Endothelial cell of umbilical vein (primary cell): ENCODE results near the gene GTF3C2. TPM values are rescaled to one million over a fixed set of nuclear protein-coding genes. Genes with fewer than 3 reads are reported as not detected.

Source experiments
- BruUV-seq: library from RNA; stranded (reverse); fragments of 400-500 nt; replicated peaks from 2 replicates; lab custom pipeline; 2021; lab: Mats Ljungman, UMichigan
- CTCF ChIA-PET: fragments of 300-600, 350-600 bp; sonication (Branson Sonifier 250); formaldehyde crosslinking; loops from one replicate; lab custom pipeline; 2021; ENCODE audit warnings: antibody characterized with exemption, inconsistent platforms; lab: Charles Lee
- POLR2A ChIA-PET: fragments of 300-600, 350-600 bp; sonication (Branson Sonifier 250); formaldehyde crosslinking; loops from one replicate; lab custom pipeline; 2021; ENCODE audit warnings: antibody characterized with exemption, inconsistent platforms; lab: Charles Lee
- DNase-seq: peaks from one replicate; pipeline ENCODE4 v3.0.0-alpha.2; 2011; ENCODE audit warnings: low read depth, low spot score
- FAIRE-seq: peaks from 2 replicates; lab custom pipeline; 2011; peaks lifted over from hg19 to GRCh38; lab: Jason Lieb, UNC
- H2AFZ ChIP-seq: 2 replicates; pipeline ENCODE4 v1.6.0; 2012; ENCODE audit warnings: low read depth, low read length, control low read depth, inconsistent platforms
- H3K27ac ChIP-seq: 2 replicates; pipeline ENCODE4 v1.5.1; 2011; ENCODE audit warnings: low read depth, mild to moderate bottlenecking, control low read depth, low read length, moderate library complexity; ENCODE audit not compliant: insufficient read depth
- H3K27me3 ChIP-seq, 2 experiments: 2 replicates each; pipeline versions ENCODE4 v1.6.0 to v1.6.1; 2011; ENCODE audit warnings: low read length in 2 of 2, mixed read lengths in 1 of 2; ENCODE audit not compliant: control insufficient read depth in 2 of 2, insufficient read depth in 2 of 2
- H3K36me3 ChIP-seq, 2 experiments: 2 replicates in 1 of 2; 3 replicates in 1 of 2; pipeline ENCODE4 v1.5.1; 2011; ENCODE audit warnings: low read length in 2 of 2, mild to moderate bottlenecking in 1 of 2, moderate library complexity in 1 of 2; ENCODE audit not compliant: control insufficient read depth in 2 of 2, insufficient read depth in 2 of 2; ENCODE audit errors: extremely low read depth in 1 of 2
- H3K4me1 ChIP-seq: 3 replicates; pipeline ENCODE4 v1.5.1; 2011; ENCODE audit warnings: mild to moderate bottlenecking, low read length; ENCODE audit not compliant: control insufficient read depth, insufficient read depth; ENCODE audit errors: extremely low read depth
- H3K4me2 ChIP-seq: 2 replicates; pipeline ENCODE4 v1.6.1; 2011; ENCODE audit warnings: low read length, control low read depth, mixed read lengths; ENCODE audit not compliant: insufficient read depth
- H3K4me3 ChIP-seq, 3 experiments: fragments of 200-600 bp in 1 of 3; sonication (generic), shearing (Covaris generic) in 1 of 3; replicated peaks in 1 of 3; 2 replicates each; pipeline ENCODE4 v1.5.1; 2011 to 2016; ENCODE audit warnings: control low read depth in 3 of 3, low read length in 3 of 3, mild to moderate bottlenecking in 2 of 3, inconsistent platforms in 1 of 3, low read depth in 1 of 3, moderate library complexity in 1 of 3; ENCODE audit not compliant: insufficient read depth in 1 of 3
- H3K79me2 ChIP-seq: 2 replicates; pipeline ENCODE4 v1.6.0; 2012; ENCODE audit warnings: low read length, inconsistent platforms; ENCODE audit not compliant: control insufficient read depth, insufficient read depth
- H3K9ac ChIP-seq: replicated peaks from 2 replicates; pipeline ENCODE3; 2011; ENCODE audit warnings: low read length, control low read depth; ENCODE audit not compliant: insufficient read depth; ENCODE audit errors: extremely low read depth
- H3K9me1 ChIP-seq: replicated peaks from 3 replicates; pipeline ENCODE4 v1.6.0; 2011; ENCODE audit warnings: mild to moderate bottlenecking, low read length; ENCODE audit not compliant: control insufficient read depth, insufficient read depth; ENCODE audit errors: extremely low read depth
- H3K9me3 ChIP-seq: replicated peaks from 2 replicates; pipeline ENCODE4 v1.5.1; 2012; ENCODE audit warnings: low read length, inconsistent platforms; ENCODE audit not compliant: control insufficient read depth, insufficient read depth
- H4K20me1 ChIP-seq: replicated peaks from 2 replicates; pipeline ENCODE3; 2011; ENCODE audit warnings: mild to moderate bottlenecking, low read length; ENCODE audit not compliant: control insufficient read depth, insufficient read depth; ENCODE audit errors: extremely low read depth
- CTCF ChIP-seq, 2 donors: IDR thresholded peaks; 1 replicate in 1 of 2; 2 replicates in 1 of 2; pipeline ENCODE4 v1.5.1; 2011; ENCODE audit warnings: low read length in 2 of 2, mild to moderate bottlenecking in 2 of 2, moderate library complexity in 2 of 2, control low read depth in 1 of 2, inconsistent platforms in 1 of 2, low read depth in 1 of 2; ENCODE audit not compliant: insufficient read depth in 1 of 2; ENCODE audit errors: extremely low read depth in 1 of 2
- EZH2 ChIP-seq: IDR thresholded peaks from 2 replicates; pipeline ENCODE4 v1.6.1; 2012; ENCODE audit warnings: borderline replicate concordance, low read depth, mild to moderate bottlenecking, moderate library complexity, low read length, inconsistent platforms; ENCODE audit not compliant: severe bottlenecking
- FOS ChIP-seq: IDR thresholded peaks from 2 replicates; pipeline ENCODE4 v1.6.1; 2011; ENCODE audit warnings: mild to moderate bottlenecking, low read length, moderate library complexity, borderline replicate concordance; ENCODE audit not compliant: insufficient read depth
- GATA2 ChIP-seq: IDR thresholded peaks from 2 replicates; pipeline ENCODE4 v1.7.0; 2011; ENCODE audit warnings: low read depth, mild to moderate bottlenecking, moderate library complexity, mixed read lengths, low read length; ENCODE audit not compliant: insufficient read length, insufficient read depth
- JUN ChIP-seq: IDR thresholded peaks from 2 replicates; pipeline ENCODE4 v1.6.1; 2011; ENCODE audit warnings: borderline replicate concordance, low read depth; ENCODE audit not compliant: insufficient read length, insufficient read depth
- MAX ChIP-seq: IDR thresholded peaks from 2 replicates; pipeline ENCODE4 v1.6.1; 2011; ENCODE audit not compliant: insufficient read depth, insufficient read length
- MYC ChIP-seq: IDR thresholded peaks from one replicate; pipeline ENCODE4 v1.6.1; 2011; ENCODE audit warnings: mild to moderate bottlenecking, low read depth, low read length
- POLR2A ChIP-seq: IDR thresholded peaks from 2 replicates; pipeline ENCODE4 v1.6.1; 2012; ENCODE audit warnings: low read depth, mild to moderate bottlenecking, control low read depth, low read length
- POLR2AphosphoS5 ChIP-seq: IDR thresholded peaks from 2 replicates; pipeline ENCODE4 v1.6.1; 2012; ENCODE audit warnings: low read depth, mild to moderate bottlenecking, control low read depth, low read length, moderate library complexity; ENCODE audit not compliant: insufficient read depth
- dilution Hi-C: fragments of 300-500 bp; cut with MboI; formaldehyde crosslinking; loops from one replicate; pipeline ENCODE4 v1.15.0; 2019; ENCODE audit warnings: low sequenced_read_pairs; ENCODE audit not compliant: extremely low pct_ligation_motif_present
- intact Hi-C: fragments of 100-400 bp; cut with micrococcal nuclease; formaldehyde crosslinking; loops from one replicate; pipeline ENCODE4 v1.10.0; 2022
- polyA plus RNA-seq, 4 experiments: library from polyadenylated mRNA; depleted of rRNA in 3 of 4; stranded (reverse) in 3 of 4; unstranded in 1 of 4; fragments of >200 nt; gene quantifications; 2 replicates each; pipeline versions ENCODE4 v1.2.1 to v1.2.3, GENCODE V29; 2011 to 2012; ENCODE audit warnings: missing spikeins in 1 of 4
- total RNA-seq: library from RNA; stranded (reverse); gene quantifications from 2 replicates; pipeline ENCODE4 v1.2.3, GENCODE V29; 2021

GTF3C2 gene
- total and polyA plus RNA-seq, 2 donors (not counting 3 experiments of a cell fraction or from before 2014, with no cell fraction given) = 57.4 to 59.7 TPM

- Histone ChIP-seq H4K20me1 (no peaks in the 10 kb centered on the region), H3K79me2 (peaks cover 21% of the 10 kb centered on the region), H2AFZ (no peak overlapping the region), H3K9me3 (no peaks in the 10 kb centered on the region), H3K4me1 (peaks cover 23% of the 10 kb centered on the region), H3K36me3 (peaks cover 17 to 42% of the 10 kb centered on the region in 2 experiments), H3K27me3 (no peaks in the 10 kb centered on the region), H3K27ac (peak overlapping the region; percentile 97), H3K9ac (no peak overlapping the region), H3K4me2 (no peak overlapping the region), H3K9me1 (no peaks in the 10 kb centered on the region), H3K4me3 (no peak overlapping the region)
- ChIA-PET CTCF (interaction anchor here (1.6 kb wide), 1 partner anchor 12 kb away, joined by 4 read pairs; no protein-coding TSS in a partner anchor), POLR2A (no interaction called here)
- intact Hi-C loops (loop anchor here (2.0 kb wide), 1 partner anchor 47 kb away; the partner anchor contains the start of gene NRBP1), dilution Hi-C loops (no loop called here)
- BruUV-seq = TSS peak; percentile 41
- DNase-seq = no peak
- FAIRE-seq = no peak
- TF ChIP-seq POLR2AphosphoS5 (no peak), CTCF (IDR thresholded peaks at IDR 0.05; ENCODE audit: extremely low read depth in 1 of 2, insufficient read depth in 1 of 2, low read depth in 1 of 2, low read length in 2 of 2) (no peak), EZH2 (no peak), FOS (no peak), POLR2A (no peak), MAX (no peak), MYC (no peak), JUN (no peak), GATA2 (no peak)
Measured at GRCh38 chr2:27381577-27382181, 25.1 kb upstream of the GTF3C2 start.
